ENCODE data around the gene PIEZO2.
A peak's percentile ranks its signal among the peaks of the same experiment; 100 is the strongest.

Gene PIEZO2

GRCh38 chr18:11005528-11005927 lies 143.8 kb downstream of the PIEZO2 start:
- H3K27me3 Mint-ChIP-seq (ENCODE audit: low read depth, poor library complexity), result peaks cover 13% of the 10 kb centered on the region
- DNase-seq, result no peak
- H3K4me1 Mint-ChIP-seq, result peaks cover 66% of the 10 kb centered on the region
- TF ChIP-seq CTCF (IDR thresholded peaks at IDR 0.05), result no peak
- H3K27ac Mint-ChIP-seq, result peak overlapping the region; percentile 89
- no peaks in the 10 kb centered on the region for H3K9me3 Mint-ChIP-seq
- H3K36me3 Mint-ChIP-seq (ENCODE audit: low read depth), result no peaks in the 10 kb centered on the region
- H3K4me3 Mint-ChIP-seq, result no peak overlapping the region

GRCh38 chr18:11004951-11005350 lies 144.4 kb downstream of the PIEZO2 start:
- TF ChIP-seq CTCF (IDR thresholded peaks at IDR 0.05), result no peak
- Mint-ChIP-seq H3K27ac (no peak overlapping the region), H3K27me3 (ENCODE audit: low read depth, poor library complexity) (peaks cover 16% of the 10 kb centered on the region), H3K36me3 (ENCODE audit: low read depth) (no peaks in the 10 kb centered on the region), H3K4me3 (no peak overlapping the region), H3K4me1 (peaks cover 66% of the 10 kb centered on the region), H3K9me3 (no peaks in the 10 kb centered on the region)
- no peak for DNase-seq

- no peak for DNase-seq
- H3K27me3 Mint-ChIP-seq (ENCODE audit: low read depth, poor library complexity), result peaks cover 18% of the 10 kb centered on the region
These were observed 145.1 kb downstream of the PIEZO2 start for GRCh38 chr18:11004294-11004693.

GRCh38 chr18:11002796-11003195 lies 146.6 kb downstream of the PIEZO2 start:
- DNase-seq, result no peak
- H3K27ac Mint-ChIP-seq, result no peak overlapping the region
- H3K4me3 Mint-ChIP-seq, result no peak overlapping the region
- no peak for TF ChIP-seq CTCF (IDR thresholded peaks at IDR 0.05)
- H3K36me3 Mint-ChIP-seq (ENCODE audit: low read depth), result no peaks in the 10 kb centered on the region
- peaks cover 7% of the 10 kb centered on the region for H3K9me3 Mint-ChIP-seq
- H3K4me1 Mint-ChIP-seq, result peaks cover 52% of the 10 kb centered on the region
- peaks cover 18% of the 10 kb centered on the region for H3K27me3 Mint-ChIP-seq (ENCODE audit: low read depth, poor library complexity)

More at GRCh38 chr18:11004294-11004693, 145.1 kb downstream of the PIEZO2 start:
- peaks cover 65% of the 10 kb centered on the region for H3K4me1 Mint-ChIP-seq
- no peaks in the 10 kb centered on the region for H3K9me3 Mint-ChIP-seq
- no peak overlapping the region for H3K4me3 Mint-ChIP-seq
- no peak for TF ChIP-seq CTCF (IDR thresholded peaks at IDR 0.05)
- H3K36me3 Mint-ChIP-seq (ENCODE audit: low read depth), result no peaks in the 10 kb centered on the region
- no peak overlapping the region for H3K27ac Mint-ChIP-seq

GRCh38 chr18:11002277-11002676 lies 147.1 kb downstream of the PIEZO2 start:
- H3K27ac Mint-ChIP-seq, result no peak overlapping the region
- H3K27me3 Mint-ChIP-seq (ENCODE audit: low read depth, poor library complexity), result peaks cover 18% of the 10 kb centered on the region
- DNase-seq, result no peak
- H3K9me3 Mint-ChIP-seq, result peaks cover 12% of the 10 kb centered on the region
- peaks cover 47% of the 10 kb centered on the region for H3K4me1 Mint-ChIP-seq
- no peak for TF ChIP-seq CTCF (IDR thresholded peaks at IDR 0.05)
- H3K4me3 Mint-ChIP-seq, result no peak overlapping the region
- H3K36me3 Mint-ChIP-seq (ENCODE audit: low read depth), result peaks cover 4% of the 10 kb centered on the region

GRCh38 chr18:11000071-11000470 lies 149.3 kb downstream of the PIEZO2 start:
- no peak for TF ChIP-seq CTCF (IDR thresholded peaks at IDR 0.05)
- Mint-ChIP-seq H3K4me3 (no peak overlapping the region), H3K27me3 (ENCODE audit: low read depth, poor library complexity) (peaks cover 14% of the 10 kb centered on the region), H3K4me1 (peaks cover 29% of the 10 kb centered on the region), H3K36me3 (ENCODE audit: low read depth) (peaks cover 9% of the 10 kb centered on the region), H3K27ac (no peak overlapping the region), H3K9me3 (peaks cover 24% of the 10 kb centered on the region)
- no peak for DNase-seq

Measured in nephron progenitor cell (in vitro differentiated cells).